ENCODE results near the gene SORBS1. TPM values are rescaled to one million over a fixed set of nuclear protein-coding genes. Genes with fewer than 3 reads are reported as not detected.

The SORBS1 gene
- total and polyA plus RNA-seq, 2 of the 13 experiments (the other 11 are each of a cell fraction or from before 2014, with no cell fraction given), result 16.8 to 39.8 TPM

GRCh38 chr10:95561177-95561863 lies at the start of gene SORBS1 (continued):
- TF ChIP-seq, protein P1, sequence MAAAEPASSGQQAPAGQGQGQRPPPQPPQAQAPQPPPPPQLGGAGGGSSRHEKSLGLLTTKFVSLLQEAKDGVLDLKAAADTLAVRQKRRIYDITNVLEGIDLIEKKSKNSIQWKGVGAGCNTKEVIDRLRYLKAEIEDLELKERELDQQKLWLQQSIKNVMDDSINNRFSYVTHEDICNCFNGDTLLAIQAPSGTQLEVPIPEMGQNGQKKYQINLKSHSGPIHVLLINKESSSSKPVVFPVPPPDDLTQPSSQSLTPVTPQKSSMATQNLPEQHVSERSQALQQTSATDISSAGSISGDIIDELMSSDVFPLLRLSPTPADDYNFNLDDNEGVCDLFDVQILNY (CRISPR knock-in tag; conservative IDR thresholded peaks at IDR 0.05), result peak; percentile 28; the same call in 1 of the 2 replicates
- TF ChIP-seq HNRNPL (IDR thresholded peaks at IDR 0.05; ENCODE audit: low read depth, low read length) (no peak), ZBTB46 (CRISPR knock-in tag; IDR thresholded peaks at IDR 0.05; ENCODE audit: borderline replicate concordance) (no peak), ZNF317 (CRISPR knock-in tag; IDR thresholded peaks at IDR 0.05) (0 out of 2 replicates have a peak, but pooled peaks have one; percentile 32), PAWR (CRISPR knock-in tag; IDR thresholded peaks at IDR 0.05; ENCODE audit: borderline replicate concordance) (no peak), ZNF451 (CRISPR knock-in tag; IDR thresholded peaks at IDR 0.05) (no peak), RORA (CRISPR knock-in tag; IDR thresholded peaks at IDR 0.05) (peak; percentile 73; the same call in 1 of the 2 replicates), ZNF780A (CRISPR knock-in tag; IDR thresholded peaks at IDR 0.05) (no peak), ZNF367 (CRISPR knock-in tag; IDR thresholded peaks at IDR 0.05; ENCODE audit: borderline replicate concordance) (no peak), ARID3A (IDR thresholded peaks at IDR 0.05; ENCODE audit: low read depth, low read length) (no peak), ZNF253 (CRISPR knock-in tag; IDR thresholded peaks at IDR 0.05; ENCODE audit: borderline replicate concordance) (no peak), YEATS2 (CRISPR knock-in tag; IDR thresholded peaks at IDR 0.05; ENCODE audit: borderline replicate concordance) (no peak), SRF (IDR thresholded peaks at IDR 0.05; ENCODE audit: low read depth, low read length) (no peak), TEAD3 (CRISPR knock-in tag; optimal IDR thresholded peaks at IDR 0.05; ENCODE audit: borderline replicate concordance) (no peak), GTF3A (CRISPR knock-in tag; conservative IDR thresholded peaks at IDR 0.05) (no peak), SP140L (CRISPR knock-in tag; IDR thresholded peaks at IDR 0.05; ENCODE audit: borderline replicate concordance) (no peak), CREM (IDR thresholded peaks at IDR 0.05) (no peak), CREM (CRISPR knock-in tag; IDR thresholded peaks at IDR 0.05) (no peak), ZBTB33 (CRISPR knock-in tag; IDR thresholded peaks at IDR 0.05) (no peak), HDAC1 (CRISPR knock-in tag; IDR thresholded peaks at IDR 0.05) (peak; percentile 82)
- TF ChIP-seq, protein P2, sequence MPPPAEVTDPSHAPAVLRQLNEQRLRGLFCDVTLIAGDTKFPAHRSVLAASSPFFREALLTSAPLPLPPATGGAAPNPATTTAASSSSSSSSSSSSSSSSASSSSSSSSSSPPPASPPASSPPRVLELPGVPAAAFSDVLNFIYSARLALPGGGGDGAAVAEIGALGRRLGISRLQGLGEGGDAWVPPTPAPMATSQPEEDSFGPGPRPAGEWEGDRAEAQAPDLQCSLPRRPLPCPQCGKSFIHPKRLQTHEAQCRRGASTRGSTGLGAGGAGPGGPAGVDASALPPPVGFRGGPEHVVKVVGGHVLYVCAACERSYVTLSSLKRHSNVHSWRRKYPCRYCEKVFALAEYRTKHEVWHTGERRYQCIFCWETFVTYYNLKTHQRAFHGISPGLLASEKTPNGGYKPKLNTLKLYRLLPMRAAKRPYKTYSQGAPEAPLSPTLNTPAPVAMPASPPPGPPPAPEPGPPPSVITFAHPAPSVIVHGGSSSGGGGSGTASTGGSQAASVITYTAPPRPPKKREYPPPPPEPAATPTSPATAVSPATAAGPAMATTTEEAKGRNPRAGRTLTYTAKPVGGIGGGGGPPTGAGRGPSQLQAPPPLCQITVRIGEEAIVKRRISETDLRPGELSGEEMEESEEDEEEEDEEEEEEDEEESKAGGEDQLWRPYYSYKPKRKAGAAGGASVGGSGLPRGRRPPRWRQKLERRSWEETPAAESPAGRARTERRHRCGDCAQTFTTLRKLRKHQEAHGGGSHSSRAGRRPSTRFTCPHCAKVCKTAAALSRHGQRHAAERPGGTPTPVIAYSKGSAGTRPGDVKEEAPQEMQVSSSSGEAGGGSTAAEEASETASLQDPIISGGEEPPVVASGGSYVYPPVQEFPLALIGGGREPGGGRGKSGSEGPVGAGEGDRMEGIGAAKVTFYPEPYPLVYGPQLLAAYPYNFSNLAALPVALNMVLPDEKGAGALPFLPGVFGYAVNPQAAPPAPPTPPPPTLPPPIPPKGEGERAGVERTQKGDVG (CRISPR knock-in tag; IDR thresholded peaks at IDR 0.05; ENCODE audit: borderline replicate concordance), result no peak
